Neural progenitor cell (in vitro differentiated cells): ENCODE results near the gene PSMB7. TPM values are rescaled to one million over a fixed set of nuclear protein-coding genes. Genes with fewer than 3 reads are reported as not detected.

Experiments used
- DNase-seq: peaks from one replicate; pipeline ENCODE4 v3.0.0-alpha.2; 2016; ENCODE audit warnings: low spot score
- H2AFZ ChIP-seq: fragments of 200-600 bp; sonication (generic); replicated peaks from 2 replicates; pipeline ENCODE4 v1.6.1; 2016; ENCODE audit warnings: antibody characterized with exemption
- H3F3A ChIP-seq: fragments of 200-600 bp; sonication (generic); 2 replicates; pipeline ENCODE4 v1.6.1; 2016; ENCODE audit warnings: antibody characterized with exemption, low read depth
- H3K27ac ChIP-seq: fragments of 200-600 bp; sonication (generic); 2 replicates; pipeline ENCODE4 v1.5.1; 2016; ENCODE audit warnings: mild to moderate bottlenecking
- H3K27me3 ChIP-seq: fragments of 200-600 bp; sonication (generic); 2 replicates; pipeline ENCODE4 v1.6.1; 2016; ENCODE audit warnings: mild to moderate bottlenecking, moderate library complexity
- H3K36me3 ChIP-seq: fragments of 200-600 bp; sonication (generic); 2 replicates; pipeline ENCODE4 v1.5.1; 2016
- H3K4me1 ChIP-seq: fragments of 200-600 bp; sonication (generic); 2 replicates; pipeline ENCODE4 v1.6.1; 2016; ENCODE audit warnings: mixed run types
- H3K4me2 ChIP-seq: fragments of 200-600 bp; sonication (generic); 2 replicates; pipeline ENCODE4 v1.6.1; 2016
- H3K4me3 ChIP-seq: fragments of 200-600 bp; sonication (generic); 2 replicates; pipeline ENCODE4 v1.5.1; 2016
- H3K79me2 ChIP-seq: fragments of 200-600 bp; sonication (generic); 2 replicates; pipeline ENCODE4 v1.6.1; 2016; ENCODE audit warnings: low read depth
- H3K9ac ChIP-seq: fragments of 200-600 bp; sonication (generic); 2 replicates; pipeline ENCODE4 v1.6.1; 2016
- H3K9me3 ChIP-seq: fragments of 200-600 bp; sonication (generic); 2 replicates; pipeline ENCODE4 v1.5.1; 2016; ENCODE audit warnings: low read depth
- H4K20me1 ChIP-seq: fragments of 200-600 bp; sonication (generic); 2 replicates; pipeline ENCODE4 v1.6.1; 2016; ENCODE audit warnings: low read depth
- H3K27ac Mint-ChIP-seq: 3 replicates; pipeline ENCODE4 v1.8.0; 2021; ENCODE audit warnings: mixed read lengths
- H3K27me3 Mint-ChIP-seq: 2 replicates; pipeline ENCODE4 v1.8.0; 2022; ENCODE audit warnings: low read depth, mild to moderate bottlenecking, inconsistent platforms, moderate library complexity, mixed read lengths; ENCODE audit not compliant: insufficient read depth
- H3K36me3 Mint-ChIP-seq: 3 replicates; pipeline ENCODE4 v1.8.0; 2021; ENCODE audit warnings: mixed read lengths
- H3K4me1 Mint-ChIP-seq: 3 replicates; pipeline ENCODE4 v1.8.0; 2021; ENCODE audit warnings: mixed read lengths
- H3K4me3 Mint-ChIP-seq: 3 replicates; pipeline ENCODE4 v1.8.0; 2021; ENCODE audit warnings: mild to moderate bottlenecking, moderate library complexity, mixed read lengths
- H3K9me3 Mint-ChIP-seq: 3 replicates; pipeline ENCODE4 v1.8.0; 2020; ENCODE audit warnings: mixed read lengths
- CTCF ChIP-seq: fragments of 200-600 bp; sonication (generic); IDR thresholded peaks from 2 replicates; pipeline ENCODE4 v1.5.1; 2017; ENCODE audit warnings: antibody characterized with exemption, mild to moderate bottlenecking
- EZH2 ChIP-seq: fragments of 200-600 bp; sonication (generic); IDR thresholded peaks from 2 replicates; pipeline ENCODE4 v1.6.1; 2017; ENCODE audit warnings: antibody characterized with exemption, mild to moderate bottlenecking, moderate library complexity
- EZH2phosphoT487 ChIP-seq: fragments of 200-600 bp; sonication (generic); IDR thresholded peaks from 2 replicates; pipeline ENCODE4 v1.6.1; 2017; ENCODE audit warnings: antibody characterized with exemption
- total RNA-seq: library from RNA; depleted of rRNA; stranded (reverse); fragments of >200 nt; gene quantifications from 2 replicates; pipeline ENCODE4 v1.2.3, GENCODE V29; 2015; ENCODE audit warnings: low replicate concordance

Gene PSMB7
- total RNA-seq, 1 donor from 2014 or later, result 249 TPM

GRCh38 chr9:124423591-124423990 is 8.3 kb upstream of the PSMB7 start:
- Histone ChIP-seq H4K20me1 (no peaks in the 10 kb centered on the region), H3K9me3 (no peaks in the 10 kb centered on the region)
- H3K27ac Mint-ChIP-seq, result no peak overlapping the region

GRCh38 chr9:124423155-124423554 is 7.9 kb upstream of the PSMB7 start:
- DNase-seq, result no peak

More at GRCh38 chr9:124423591-124423990, 8.3 kb upstream of the PSMB7 start:
- H3K9me3 Mint-ChIP-seq, result no peaks in the 10 kb centered on the region
- Histone ChIP-seq H2AFZ (peak overlapping the region; percentile 50), H3F3A (peaks cover 5% of the 10 kb centered on the region), H3K36me3 (no peaks in the 10 kb centered on the region), H3K27me3 (peaks cover 8% of the 10 kb centered on the region), H3K4me2 (no peak overlapping the region), H3K79me2 (no peaks in the 10 kb centered on the region), H3K9ac (no peak overlapping the region), H3K27ac (no peak overlapping the region), H3K4me1 (no peaks in the 10 kb centered on the region), H3K4me3 (no peak overlapping the region)
- peaks cover 14% of the 10 kb centered on the region for H3K27me3 Mint-ChIP-seq
- peaks cover 3% of the 10 kb centered on the region for H3K4me1 Mint-ChIP-seq
- no peak for TF ChIP-seq EZH2
- TF ChIP-seq EZH2phosphoT487, result no peak
- no peak for TF ChIP-seq CTCF
- no peak overlapping the region for H3K4me3 Mint-ChIP-seq
- DNase-seq, result no peak
- H3K36me3 Mint-ChIP-seq, result no peaks in the 10 kb centered on the region

GRCh38 chr9:124420991-124421543 is 5.8 kb upstream of the PSMB7 start:
- Histone ChIP-seq H4K20me1 (no peaks in the 10 kb centered on the region), H3F3A (peaks cover 8% of the 10 kb centered on the region), H3K36me3 (no peaks in the 10 kb centered on the region), H3K27ac (no peak overlapping the region), H2AFZ (no peak overlapping the region), H3K9ac (no peak overlapping the region), H3K27me3 (peaks cover 8% of the 10 kb centered on the region), H3K4me1 (no peaks in the 10 kb centered on the region), H3K9me3 (no peaks in the 10 kb centered on the region), H3K79me2 (no peaks in the 10 kb centered on the region), H3K4me3 (no peak overlapping the region), H3K4me2 (no peak overlapping the region)
- no peak for DNase-seq
- Mint-ChIP-seq H3K4me1 (peaks cover 5% of the 10 kb centered on the region), H3K36me3 (no peaks in the 10 kb centered on the region), H3K9me3 (no peaks in the 10 kb centered on the region), H3K27me3 (peaks cover 11% of the 10 kb centered on the region), H3K27ac (no peak overlapping the region), H3K4me3 (no peak overlapping the region)
- TF ChIP-seq EZH2phosphoT487, result no peak
- no peak for TF ChIP-seq CTCF
- no peak for TF ChIP-seq EZH2

More at GRCh38 chr9:124423155-124423554, 7.9 kb upstream of the PSMB7 start:
- Mint-ChIP-seq H3K4me1 (peaks cover 3% of the 10 kb centered on the region), H3K36me3 (no peaks in the 10 kb centered on the region), H3K9me3 (no peaks in the 10 kb centered on the region), H3K4me3 (no peak overlapping the region), H3K27ac (no peak overlapping the region), H3K27me3 (peaks cover 14% of the 10 kb centered on the region)
- Histone ChIP-seq H3K27ac (no peak overlapping the region), H2AFZ (peak overlapping the region; percentile 50), H3F3A (peaks cover 5% of the 10 kb centered on the region), H3K36me3 (no peaks in the 10 kb centered on the region), H3K9me3 (no peaks in the 10 kb centered on the region), H4K20me1 (no peaks in the 10 kb centered on the region), H3K9ac (no peak overlapping the region), H3K4me3 (no peak overlapping the region), H3K79me2 (no peaks in the 10 kb centered on the region), H3K27me3 (peaks cover 8% of the 10 kb centered on the region), H3K4me2 (no peak overlapping the region), H3K4me1 (no peaks in the 10 kb centered on the region)
- TF ChIP-seq EZH2 (no peak), EZH2phosphoT487 (no peak), CTCF (no peak)
